IPS-18c (cell line): Measurements from ENCODE around the gene TMEM273.

Experiments
- H3K4me3 ChIP-seq: 2 replicates; pipeline ENCODE4 v1.7.0; 2013; ENCODE audit warnings: low read depth, mild to moderate bottlenecking, low read length, moderate library complexity; ENCODE audit not compliant: insufficient read depth
- H3K9me3 ChIP-seq: one replicate; pipeline ENCODE4 v1.6.1; 2013; ENCODE audit warnings: mild to moderate bottlenecking, low read length, moderate library complexity; ENCODE audit not compliant: control insufficient read depth, insufficient read depth

The TMEM273 gene

DNA sequence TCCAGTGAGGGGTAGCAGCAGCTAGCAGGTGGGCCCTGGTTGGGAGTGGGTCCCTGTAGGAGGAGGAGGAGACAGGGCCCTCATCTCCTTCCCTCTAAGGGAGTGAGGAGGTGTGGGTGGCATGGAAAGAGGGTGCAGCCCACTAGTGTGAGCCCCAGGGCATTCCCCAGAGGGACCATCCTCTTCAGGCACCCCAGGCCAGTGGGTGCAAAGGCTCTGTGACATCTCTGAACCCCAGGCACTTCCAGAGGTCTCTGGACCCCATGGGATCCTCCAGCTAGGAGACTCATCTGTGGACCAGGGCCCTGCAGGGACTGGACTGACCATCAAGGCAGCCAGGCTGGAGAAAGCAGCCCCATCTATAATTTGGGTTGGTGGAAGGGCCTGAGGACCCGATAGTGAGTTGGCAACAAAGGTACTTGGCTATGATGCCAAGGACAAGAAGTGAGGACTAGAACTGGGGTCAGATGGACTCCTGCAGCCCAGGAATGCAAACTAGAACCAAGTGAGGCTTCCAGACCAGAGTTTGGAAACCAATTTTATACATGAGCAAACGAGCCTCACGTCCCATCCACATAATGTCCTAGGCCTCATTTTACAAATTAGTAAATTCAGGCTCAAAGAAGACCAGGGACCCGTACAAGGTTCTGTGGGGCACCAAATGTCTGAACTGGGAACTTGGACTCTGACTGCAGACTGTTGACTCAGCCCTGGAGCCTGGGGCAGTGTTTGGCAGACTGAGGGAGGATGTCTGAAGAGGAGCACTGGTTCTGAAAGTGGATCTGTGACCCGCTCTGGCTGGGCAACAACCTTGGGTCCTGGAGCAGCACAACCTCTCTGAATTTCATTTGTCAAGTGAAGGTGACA, 71.4 kb downstream of the TMEM273 start:
- H3K9me3 ChIP-seq = no peaks in the 10 kb centered on the region
- H3K4me3 ChIP-seq = no peak overlapping the region

DNA sequence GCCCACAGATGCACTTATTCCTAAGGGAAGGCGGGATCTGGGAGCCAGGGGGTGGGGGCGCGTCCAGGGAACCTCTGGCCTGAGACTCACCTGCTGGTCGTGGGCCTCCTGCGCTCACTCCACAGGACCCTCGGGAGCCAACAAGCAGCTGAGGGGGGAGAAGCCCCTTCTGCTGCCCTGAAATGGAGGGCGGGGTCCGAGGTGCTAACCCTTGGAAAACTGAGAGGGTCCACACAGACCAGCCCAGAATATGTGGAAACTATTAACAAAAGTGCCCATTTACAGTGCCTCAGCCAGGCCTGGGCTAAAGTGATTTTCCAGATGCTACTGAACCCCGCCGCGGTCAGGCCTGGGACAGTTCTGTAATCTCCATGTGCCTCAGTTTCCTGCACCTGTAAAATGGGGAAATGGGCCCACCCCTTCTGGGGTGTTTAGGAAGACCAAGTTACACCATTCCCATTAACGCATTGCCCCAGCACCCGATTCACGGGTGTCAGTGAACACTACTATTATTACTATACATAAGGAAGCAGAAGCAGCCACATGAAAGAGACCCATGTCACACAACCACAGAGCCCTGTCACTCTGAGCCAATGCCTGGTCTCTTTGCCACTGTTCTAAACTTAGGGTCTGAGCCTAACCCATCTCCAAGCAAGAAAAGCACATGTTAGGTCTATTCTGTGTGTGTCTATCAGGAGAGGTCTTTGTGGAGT, 72.2 kb downstream of the TMEM273 start:
- Histone ChIP-seq H3K4me3 (peak overlapping the region; percentile 10; the same call in 1 of the 2 replicates), H3K9me3 (no peaks in the 10 kb centered on the region)

DNA sequence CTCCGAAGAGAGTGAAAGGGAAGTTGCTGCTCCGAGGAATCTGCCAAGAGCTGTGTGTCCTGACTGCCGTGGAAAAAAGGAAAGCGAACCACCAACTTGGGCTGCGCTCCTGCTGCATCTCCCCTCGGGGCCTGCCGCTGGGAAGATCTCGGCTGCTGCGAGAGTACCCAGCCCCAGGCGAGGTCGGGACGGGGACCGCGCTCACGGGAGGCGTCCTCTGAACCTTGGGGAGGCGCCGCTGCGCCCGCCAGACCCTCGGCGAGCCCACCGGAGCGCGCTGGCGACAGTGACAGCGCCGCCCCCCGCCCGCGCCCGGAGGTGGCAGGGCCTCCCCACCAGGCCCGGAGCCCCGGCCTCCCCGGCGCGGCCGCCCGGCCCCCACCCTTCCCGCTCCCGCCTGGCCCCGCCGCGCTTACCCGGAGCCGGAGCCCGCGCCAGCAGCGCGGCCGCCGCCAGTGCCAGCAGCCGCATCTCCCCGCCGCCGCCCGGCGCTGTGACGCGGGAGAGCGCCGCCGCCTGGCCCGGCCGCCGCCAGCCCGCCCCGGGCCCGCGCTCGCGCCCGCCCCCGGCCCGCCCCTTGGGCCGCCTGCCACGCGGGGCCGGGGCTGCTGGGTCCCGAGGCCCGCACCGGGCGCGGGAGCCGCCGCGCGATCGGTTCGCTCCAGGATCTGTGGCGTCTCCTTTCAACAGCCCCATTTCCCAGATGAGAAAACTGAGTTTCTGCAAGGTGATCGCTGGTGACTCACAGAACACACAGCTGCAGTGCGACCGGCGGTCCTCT, 73.0 kb downstream of the TMEM273 start, which contains the start of gene VSTM4:
VSTM4 (minus strand) TSS at position 508 of the 781 bp plus-strand sequence; CDS start at position 471, 37 bp downstream.
- H3K4me3 ChIP-seq = peak within 1 kb of the TSS; percentile 68
- H3K9me3 ChIP-seq = no peaks in the 10 kb centered on the region

DNA sequence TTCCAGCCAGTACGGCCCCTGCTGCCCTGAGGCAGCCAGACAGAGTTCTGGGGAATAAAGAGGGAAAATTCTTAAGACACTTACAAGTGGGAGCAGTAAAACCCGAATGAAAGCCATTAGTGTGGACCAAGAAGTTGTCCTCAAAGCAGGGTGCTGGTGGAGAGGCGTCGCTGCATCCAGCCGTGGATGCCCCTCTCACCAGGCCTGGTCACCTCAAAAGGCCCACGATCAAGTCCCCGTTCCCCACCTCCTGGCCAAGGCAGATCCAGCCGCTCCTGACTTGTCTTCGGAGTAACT, 73.5 kb downstream of the TMEM273 start:
- Histone ChIP-seq H3K4me3 (peak overlapping the region; percentile 68), H3K9me3 (no peaks in the 10 kb centered on the region)

DNA sequence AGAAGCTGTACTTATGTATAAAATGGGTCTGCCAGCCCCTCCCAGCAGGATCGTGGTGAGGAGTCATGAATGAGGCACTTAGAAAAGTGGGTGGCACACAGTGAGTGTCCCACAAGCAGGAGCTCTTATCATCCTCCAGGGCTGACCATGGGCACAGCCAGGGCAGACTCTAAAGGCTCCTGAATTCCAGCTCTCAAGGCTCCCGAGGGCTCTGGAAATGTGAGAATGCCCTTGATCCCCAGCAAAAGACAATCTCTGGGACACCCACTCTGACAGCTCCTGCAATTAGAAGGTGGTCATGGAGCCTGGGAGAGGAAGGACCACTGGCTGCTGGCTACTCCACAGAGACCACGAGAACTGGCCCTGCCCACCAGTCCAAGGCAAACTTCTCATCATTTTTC, 74.5 kb downstream of the TMEM273 start:
- Histone ChIP-seq H3K9me3 (no peaks in the 10 kb centered on the region), H3K4me3 (no peak overlapping the region)

DNA sequence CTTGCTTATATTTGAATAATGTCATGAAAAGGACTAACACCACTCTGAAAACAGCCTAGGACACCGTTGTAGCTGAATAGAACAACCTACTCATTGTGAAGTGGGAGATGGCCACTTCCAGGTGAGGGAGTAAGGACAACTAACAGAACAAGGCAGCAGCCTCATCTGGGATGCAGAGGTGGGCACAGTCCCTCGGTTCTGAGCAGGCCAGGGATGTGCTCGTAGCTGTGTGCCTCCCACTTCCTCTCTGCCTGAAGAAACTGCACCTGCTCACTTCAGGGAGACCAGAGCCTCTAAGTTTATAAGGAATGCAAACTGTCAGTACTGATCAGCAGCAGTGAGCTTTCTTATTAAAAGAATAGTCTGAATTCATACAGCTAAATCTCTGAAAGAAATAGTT, 75.3 kb downstream of the TMEM273 start:
- H3K4me3 ChIP-seq = no peak overlapping the region
- H3K9me3 ChIP-seq = no peaks in the 10 kb centered on the region

DNA sequence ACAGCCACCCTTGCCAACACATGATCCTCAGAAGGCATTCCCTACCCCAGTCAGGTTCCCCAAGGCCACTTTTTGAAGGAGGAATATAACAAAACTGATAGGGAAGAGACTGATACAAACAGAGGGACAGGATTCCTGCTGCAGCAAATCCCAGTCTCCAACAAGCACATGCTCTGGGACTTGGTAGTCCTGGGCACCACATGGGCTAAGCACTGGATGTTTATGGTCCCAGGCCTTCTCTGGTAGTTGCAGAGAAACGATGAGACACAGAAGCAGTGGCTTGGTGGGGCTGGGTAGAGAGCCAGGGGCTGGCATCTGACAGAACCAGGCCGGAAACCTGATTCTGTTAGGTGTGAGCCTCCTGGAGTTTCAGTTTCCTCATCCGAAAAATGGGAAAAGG, 76.1 kb downstream of the TMEM273 start:
- no peak overlapping the region for H3K4me3 ChIP-seq
- H3K9me3 ChIP-seq = no peaks in the 10 kb centered on the region

DNA sequence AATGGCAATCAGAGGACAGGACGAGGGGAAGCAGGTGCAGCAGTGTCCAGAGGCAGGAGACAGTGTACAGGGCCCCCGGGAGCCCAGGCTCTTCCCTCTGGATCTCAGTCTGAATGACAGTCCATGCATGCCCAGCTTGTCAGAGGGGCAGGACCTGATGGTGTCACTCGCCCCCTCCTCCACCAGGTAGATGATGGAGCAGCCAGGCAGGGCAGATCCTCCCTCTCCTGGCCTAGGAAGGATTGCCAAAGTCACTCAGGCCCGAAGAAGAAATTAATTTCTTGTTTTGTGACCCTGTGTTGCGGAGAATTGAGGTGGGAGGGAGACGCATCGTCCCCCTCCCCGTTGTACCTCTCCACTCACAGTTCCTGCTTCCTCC, 76.9 kb downstream of the TMEM273 start:
- no peaks in the 10 kb centered on the region for H3K9me3 ChIP-seq

DNA sequence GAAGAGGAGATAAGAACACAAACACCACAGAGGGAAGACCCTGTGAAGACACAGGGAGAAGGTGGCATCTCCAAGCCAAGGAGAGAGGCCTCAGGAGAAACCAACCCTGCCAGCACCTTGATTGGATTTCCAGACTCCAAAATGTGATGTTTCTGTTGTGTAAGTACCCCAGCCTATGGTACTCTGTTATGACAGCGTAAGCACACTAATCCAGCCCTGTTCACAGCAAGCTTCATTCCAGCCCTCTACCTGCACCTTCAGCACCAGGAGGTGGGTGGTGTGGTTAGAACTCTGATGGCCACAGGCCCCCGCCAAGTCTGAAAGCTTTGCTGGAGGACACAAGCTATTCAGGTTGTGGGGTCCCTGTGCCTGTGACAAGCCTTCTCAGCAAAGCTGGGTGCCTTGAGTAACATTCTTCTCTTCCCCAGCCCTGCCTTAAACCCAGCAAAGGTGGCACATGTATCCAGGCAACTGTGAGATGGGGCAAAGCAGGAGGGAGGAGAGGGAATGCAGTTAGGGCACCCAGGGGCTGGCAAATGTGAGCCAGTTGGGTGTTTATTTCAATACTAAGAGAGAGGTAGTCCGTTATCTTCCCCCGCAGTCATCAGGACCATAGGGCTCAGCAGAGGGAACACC, 77.4 kb downstream of the TMEM273 start:
- H3K9me3 ChIP-seq = no peaks in the 10 kb centered on the region
- H3K4me3 ChIP-seq = no peak overlapping the region

More for the DNA sequence above, 76.9 kb downstream of the TMEM273 start:
- no peak overlapping the region for H3K4me3 ChIP-seq

DNA sequence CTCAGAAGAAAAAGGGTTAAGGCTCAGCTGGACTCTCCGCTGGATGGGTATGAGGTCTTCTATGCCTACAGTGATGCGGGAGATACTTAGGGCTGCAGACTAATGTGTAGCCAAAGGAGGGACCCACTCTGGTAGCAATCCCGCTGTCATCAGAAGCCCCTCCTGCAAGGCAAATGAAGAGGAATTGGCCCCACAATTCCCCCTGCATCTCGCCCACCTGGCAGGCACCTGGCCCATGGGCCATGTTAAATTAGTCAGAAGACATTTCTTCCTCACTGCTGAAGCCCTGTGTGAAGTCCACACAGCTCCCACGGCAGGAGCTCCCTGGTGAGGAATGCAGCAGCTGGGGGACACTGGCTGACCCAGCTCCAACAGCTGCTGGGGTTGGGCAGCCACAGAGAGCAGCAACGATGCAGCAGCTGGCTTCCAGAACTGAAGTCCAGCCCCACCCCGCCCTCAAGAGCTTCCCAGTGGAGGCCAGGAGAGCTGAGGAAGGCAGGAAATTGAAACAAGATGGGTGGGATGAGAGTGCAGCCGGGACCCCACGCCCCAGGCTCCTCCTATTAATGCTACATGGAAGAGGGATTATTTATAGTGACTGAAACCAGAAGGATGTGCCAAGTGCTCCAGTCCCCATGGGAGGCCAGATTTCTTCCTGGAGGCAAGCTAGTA, 78.4 kb downstream of the TMEM273 start:
- no peaks in the 10 kb centered on the region for H3K9me3 ChIP-seq
- no peak overlapping the region for H3K4me3 ChIP-seq

DNA sequence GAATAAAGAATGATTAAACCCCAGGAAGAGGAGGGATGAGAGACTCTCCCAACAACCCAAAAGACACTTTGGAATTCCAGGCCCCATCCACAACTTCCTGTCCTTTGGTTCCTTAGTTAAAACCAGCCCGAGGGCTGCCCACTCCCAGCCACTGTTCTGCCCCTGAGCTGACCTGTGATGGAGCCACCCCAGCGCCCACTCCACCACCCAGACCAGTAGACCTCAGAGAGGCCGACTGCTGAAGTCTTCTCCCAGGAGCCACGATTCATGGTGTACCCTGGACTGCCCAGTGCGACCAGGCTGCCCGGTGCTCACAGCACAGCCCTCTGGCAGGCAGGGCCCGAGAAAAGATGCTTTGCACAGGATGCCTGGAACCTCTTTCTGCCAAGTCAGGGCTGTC, 79.5 kb downstream of the TMEM273 start:
- no peaks in the 10 kb centered on the region for H3K9me3 ChIP-seq
- H3K4me3 ChIP-seq = no peak overlapping the region

DNA sequence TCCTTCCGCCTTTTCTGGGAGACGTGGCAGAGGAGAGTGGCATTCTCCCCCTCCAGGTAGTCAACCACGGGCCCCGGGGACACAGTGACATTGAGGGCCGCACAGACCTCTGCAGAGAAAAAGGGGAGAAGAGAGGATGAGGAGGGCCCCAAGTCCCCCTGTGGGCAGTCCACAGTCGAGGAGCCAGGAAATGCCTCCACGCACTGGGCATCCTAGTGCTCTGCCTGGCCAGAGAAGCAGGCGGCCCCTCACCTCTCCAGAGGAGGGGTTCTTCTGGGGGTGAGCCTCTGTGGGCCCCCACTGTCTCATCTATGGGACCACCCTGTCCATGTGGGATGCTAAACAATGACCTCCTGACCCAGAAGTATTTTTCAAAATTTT, 80.3 kb downstream of the TMEM273 start:
- Histone ChIP-seq H3K9me3 (no peaks in the 10 kb centered on the region), H3K4me3 (no peak overlapping the region)

DNA sequence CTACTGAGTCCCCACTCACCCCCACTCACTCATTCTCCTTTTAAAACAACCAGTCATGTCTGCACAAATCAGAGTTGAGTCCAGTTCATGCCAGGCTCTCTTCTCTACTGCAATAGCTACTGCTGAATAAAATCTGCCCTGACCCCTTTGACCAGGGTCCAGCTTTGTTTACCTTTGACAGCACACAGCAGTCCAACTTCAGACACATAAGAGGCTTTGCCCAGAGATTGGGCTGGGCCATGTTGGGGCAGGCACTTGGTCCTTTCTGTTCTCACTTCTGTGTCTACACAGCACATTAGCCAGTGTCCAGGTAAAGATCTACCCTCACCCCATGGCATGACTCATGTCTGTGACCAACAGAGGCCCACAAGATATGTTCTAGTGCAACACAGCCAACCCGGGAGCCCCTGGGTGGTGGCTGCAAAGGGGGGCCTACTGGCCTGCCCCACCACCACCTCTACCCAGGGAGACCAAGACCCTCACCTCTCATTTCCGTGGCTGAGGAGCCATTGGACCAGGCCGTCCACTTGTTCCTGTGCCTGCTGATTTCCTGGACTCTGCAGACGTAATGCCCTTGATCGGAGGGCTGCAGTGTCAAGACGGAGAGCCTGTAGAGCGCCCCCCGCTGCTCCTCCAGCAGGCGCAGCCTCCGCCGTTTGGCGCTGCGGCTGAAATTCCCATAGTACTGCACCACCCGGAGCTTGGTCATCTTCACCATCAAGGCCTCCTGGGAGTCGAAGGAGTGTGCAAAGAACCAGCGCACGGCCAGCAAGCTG, 80.9 kb downstream of the TMEM273 start:
- Histone ChIP-seq H3K4me3 (no peak overlapping the region), H3K9me3 (no peaks in the 10 kb centered on the region)

DNA sequence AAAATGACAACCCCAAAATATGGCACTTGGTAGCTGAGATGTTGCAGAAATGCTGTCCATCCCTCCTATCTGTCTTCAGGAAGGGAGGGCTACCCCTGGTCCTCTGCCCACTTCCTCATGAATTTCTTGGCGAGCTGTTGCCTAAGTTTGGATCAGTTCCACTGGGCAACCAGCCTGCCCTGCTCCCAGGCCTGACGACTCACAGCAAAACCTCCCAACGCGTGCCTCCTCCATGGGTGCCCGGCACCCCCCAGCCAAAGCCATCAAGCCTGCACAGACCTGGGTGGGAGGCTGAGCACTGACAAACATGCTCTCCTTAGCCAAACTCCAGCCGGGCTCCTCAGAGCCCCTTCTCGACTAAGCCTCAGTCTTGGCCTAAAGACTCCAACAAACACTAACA, 81.7 kb downstream of the TMEM273 start:
- no peaks in the 10 kb centered on the region for H3K9me3 ChIP-seq
- no peak overlapping the region for H3K4me3 ChIP-seq

DNA sequence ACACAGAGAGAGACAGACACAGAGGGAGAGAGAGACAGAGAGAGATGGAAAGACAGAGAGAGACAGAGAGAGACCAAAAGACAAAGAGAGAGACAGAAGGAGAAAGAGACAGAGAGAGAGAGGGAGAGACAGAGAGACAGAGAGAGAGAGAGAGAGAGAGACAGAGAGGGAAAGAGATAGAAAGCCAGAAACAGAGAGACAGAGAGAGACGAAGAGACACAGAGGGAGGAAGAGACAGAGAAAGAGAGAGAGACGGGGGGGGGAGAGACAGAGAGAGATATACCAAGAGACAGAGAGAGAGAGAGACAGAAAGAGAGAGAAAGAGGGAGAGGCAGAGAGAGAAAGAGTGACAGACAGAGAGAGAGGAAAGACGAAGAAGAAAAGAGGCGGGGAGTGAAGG, 83.1 kb downstream of the TMEM273 start:
- H3K9me3 ChIP-seq = no peaks in the 10 kb centered on the region
- no peak overlapping the region for H3K4me3 ChIP-seq
